ENCODE results near the gene SLMAP. TPM values are rescaled to one million over a fixed set of nuclear protein-coding genes. Genes with fewer than 3 reads are reported as not detected.

The SLMAP gene
- total and polyA plus RNA-seq, 2 of the 13 experiments (the other 11 are each of a cell fraction or from before 2014, with no cell fraction given): 24.0 to 48.3 TPM

GRCh38 chr3:57946970-57947381 is 190.9 kb downstream of the SLMAP start (continued):
- TF ChIP-seq ZFP91 (CRISPR knock-in tag; IDR thresholded peaks at IDR 0.05; ENCODE audit: borderline replicate concordance) (no peak), ZMYM3 (CRISPR knock-in tag; IDR thresholded peaks at IDR 0.05) (peak; percentile 41; the same call in 1 of the 2 replicates), FIP1L1 (IDR thresholded peaks at IDR 0.05; ENCODE audit: borderline replicate concordance, insufficient read depth, low read depth, low read length) (no peak), GZF1 (CRISPR knock-in tag; IDR thresholded peaks at IDR 0.05) (no peak), ZNF609 (CRISPR knock-in tag; IDR thresholded peaks at IDR 0.05; ENCODE audit: borderline replicate concordance) (0 out of 2 replicates have a peak, but pooled peaks have one; percentile 43), BCLAF1 (IDR thresholded peaks at IDR 0.05) (no peak), ZZZ3 (CRISPR knock-in tag; IDR thresholded peaks at IDR 0.05; ENCODE audit: borderline replicate concordance) (no peak), SPEN (CRISPR knock-in tag; IDR thresholded peaks at IDR 0.05; ENCODE audit: low read depth) (no peak), AHDC1 (CRISPR knock-in tag; IDR thresholded peaks at IDR 0.05; ENCODE audit: borderline replicate concordance) (peak; percentile 25; the same call in 1 of the 2 replicates), ZNF468 (CRISPR knock-in tag; IDR thresholded peaks at IDR 0.05) (no peak), ZBTB42 (CRISPR knock-in tag; IDR thresholded peaks at IDR 0.05) (no peak), HNRNPLL (IDR thresholded peaks at IDR 0.05; ENCODE audit: low read depth, low read length, poor library complexity, severe bottlenecking) (no peak)
